GM23248 (cell line): ENCODE results near the gene SH3D19.

Source experiments
- EZH2 ChIP-seq: fragments of 200-600 bp; sonication (generic); IDR thresholded peaks from 2 replicates; pipeline ENCODE4 v1.6.1; 2018; ENCODE audit warnings: antibody characterized with exemption, mild to moderate bottlenecking; ENCODE audit not compliant: insufficient read depth, poor library complexity, severe bottlenecking
- EZH2phosphoT487 ChIP-seq: fragments of 200-600 bp; sonication (generic); IDR thresholded peaks from 2 replicates; pipeline ENCODE4 v1.6.1; 2018; ENCODE audit warnings: antibody characterized with exemption, moderate library complexity, mild to moderate bottlenecking, low read depth; ENCODE audit not compliant: insufficient read depth

- TF ChIP-seq EZH2: no peak
- TF ChIP-seq EZH2phosphoT487: no peak
Observed at GRCh38 chr4:151074416-151074916, 250.9 kb downstream of the SH3D19 start.
